ENCODE measurements around the gene AFM. TPM values are rescaled to one million over a fixed set of nuclear protein-coding genes. Genes with fewer than 3 reads are reported as not detected.

Gene AFM
- total and polyA plus RNA-seq, 8 donors = 0.17 TPM; not detected in 7

DNA sequence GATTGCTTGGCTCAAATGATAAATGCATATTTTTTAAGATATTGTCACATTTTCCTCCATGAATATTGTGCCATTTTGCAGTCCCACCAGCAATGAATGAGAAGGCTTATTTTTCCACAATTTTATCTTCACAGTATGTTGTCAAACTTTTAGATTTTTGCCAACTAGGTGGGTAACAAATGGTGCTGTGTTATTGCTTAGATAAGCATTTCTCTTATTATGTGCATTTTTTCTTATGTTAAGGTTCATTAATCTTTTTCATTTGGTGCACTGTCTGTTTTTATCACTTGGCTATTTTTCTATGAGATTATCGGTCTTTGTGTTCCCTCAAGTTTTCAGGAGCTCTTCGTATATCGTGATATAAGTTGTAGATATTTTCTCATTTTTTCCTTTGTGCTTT is 13.4 kb upstream of the AFM start:
- no peaks in the 10 kb centered on the region for H3K9me3 ChIP-seq
- intact Hi-C loops (cut with DNase I) = no loop called here
- H3K27ac ChIP-seq = no peak overlapping the region
- ATAC-seq (no peak), DNase-seq (no peak)
- no peak overlapping the region for H3K4me3 ChIP-seq
- TF ChIP-seq, protein P1, sequence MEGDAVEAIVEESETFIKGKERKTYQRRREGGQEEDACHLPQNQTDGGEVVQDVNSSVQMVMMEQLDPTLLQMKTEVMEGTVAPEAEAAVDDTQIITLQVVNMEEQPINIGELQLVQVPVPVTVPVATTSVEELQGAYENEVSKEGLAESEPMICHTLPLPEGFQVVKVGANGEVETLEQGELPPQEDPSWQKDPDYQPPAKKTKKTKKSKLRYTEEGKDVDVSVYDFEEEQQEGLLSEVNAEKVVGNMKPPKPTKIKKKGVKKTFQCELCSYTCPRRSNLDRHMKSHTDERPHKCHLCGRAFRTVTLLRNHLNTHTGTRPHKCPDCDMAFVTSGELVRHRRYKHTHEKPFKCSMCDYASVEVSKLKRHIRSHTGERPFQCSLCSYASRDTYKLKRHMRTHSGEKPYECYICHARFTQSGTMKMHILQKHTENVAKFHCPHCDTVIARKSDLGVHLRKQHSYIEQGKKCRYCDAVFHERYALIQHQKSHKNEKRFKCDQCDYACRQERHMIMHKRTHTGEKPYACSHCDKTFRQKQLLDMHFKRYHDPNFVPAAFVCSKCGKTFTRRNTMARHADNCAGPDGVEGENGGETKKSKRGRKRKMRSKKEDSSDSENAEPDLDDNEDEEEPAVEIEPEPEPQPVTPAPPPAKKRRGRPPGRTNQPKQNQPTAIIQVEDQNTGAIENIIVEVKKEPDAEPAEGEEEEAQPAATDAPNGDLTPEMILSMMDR (IDR thresholded peaks at IDR 0.05) = no peak
- no peaks in the 10 kb centered on the region for H3K4me1 ChIP-seq
- no peaks in the 10 kb centered on the region for H3K27me3 ChIP-seq
- no peaks in the 10 kb centered on the region for H3K36me3 ChIP-seq

DNA sequence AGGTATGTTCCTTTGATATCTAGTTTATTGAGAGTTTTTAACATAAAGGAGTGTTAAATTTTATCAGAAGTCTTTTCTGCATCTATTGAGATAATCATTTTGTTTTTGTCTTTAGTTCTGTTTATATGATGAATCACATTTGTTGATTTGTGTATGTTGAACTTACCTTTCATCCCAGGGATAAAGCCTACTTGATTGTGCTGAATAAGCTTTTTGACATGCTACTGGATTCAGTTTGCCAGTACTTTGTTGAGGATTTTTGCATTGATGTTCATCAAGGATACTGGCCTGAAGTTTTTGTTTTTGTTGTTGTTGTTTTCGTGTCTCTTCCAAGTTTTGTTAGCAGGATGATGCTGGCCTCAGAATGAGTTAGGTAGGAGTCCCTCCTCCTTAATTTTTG is 10.8 kb upstream of the AFM start:
- DNase-seq = no peak
- Histone ChIP-seq H3K4me1 (no peaks in the 10 kb centered on the region), H3K36me3 (no peaks in the 10 kb centered on the region), H3K27ac (no peak overlapping the region), H3K9me3 (peaks cover 0 to 12% of the 10 kb centered on the region in 2 donors), H3K4me3 (no peak overlapping the region), H3K27me3 (no peaks in the 10 kb centered on the region)
- intact Hi-C loops (cut with DNase I) = no loop called here
- TF ChIP-seq, protein P1 (IDR thresholded peaks at IDR 0.05) = no peak
- no peak for ATAC-seq

DNA sequence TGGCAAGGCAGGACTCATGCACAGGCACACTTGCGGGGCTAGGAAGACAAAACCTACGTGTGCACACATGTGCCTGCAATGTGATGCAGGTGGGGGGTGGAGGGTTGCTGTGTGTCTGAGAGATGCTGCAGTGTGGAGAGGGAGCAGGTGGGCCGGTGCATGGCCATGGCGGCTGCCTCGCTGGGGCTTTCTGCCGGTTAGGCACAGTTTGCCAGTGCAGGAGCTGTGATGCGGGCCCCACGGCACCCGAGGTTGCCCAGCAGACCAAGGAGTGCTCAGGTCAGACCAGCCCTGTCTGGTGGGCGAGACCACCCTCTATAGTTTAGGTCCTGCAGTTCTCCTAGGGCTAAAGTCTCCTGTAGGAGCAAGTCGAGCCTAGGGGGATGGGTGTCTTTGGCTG is 4.4 kb upstream of the AFM start:
- DNase-seq (peak in 1 of 4 donors; percentile 73), ATAC-seq (no peak)
- intact Hi-C loops (cut with DNase I) = no loop called here
- H3K27me3 ChIP-seq = no peaks in the 10 kb centered on the region
- H3K36me3 ChIP-seq = no peaks in the 10 kb centered on the region
- no peak overlapping the region for H3K4me3 ChIP-seq
- H3K4me1 ChIP-seq = no peaks in the 10 kb centered on the region
- H3K27ac ChIP-seq = no peak overlapping the region
- TF ChIP-seq, protein P1 (IDR thresholded peaks at IDR 0.05) = no peak
- peaks cover 0 to 12% of the 10 kb centered on the region in 2 donors for H3K9me3 ChIP-seq

DNA sequence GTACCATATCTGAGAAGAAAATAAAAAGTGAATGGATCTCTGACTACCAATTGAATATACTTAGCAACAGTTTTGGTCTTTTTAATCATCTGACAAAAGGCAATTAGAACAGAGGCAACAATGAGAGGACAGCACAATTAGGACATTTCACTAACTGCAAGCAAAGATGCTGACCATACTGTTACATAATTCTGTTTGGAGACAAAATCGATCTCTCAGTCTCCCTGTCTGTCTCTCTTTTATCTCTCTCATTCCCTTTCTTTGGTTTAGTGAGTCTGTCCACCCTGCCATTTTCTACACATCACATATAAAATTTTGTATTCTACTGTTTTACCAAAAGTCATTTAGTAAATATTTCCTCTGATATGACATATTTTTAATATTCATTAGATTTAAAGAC is 2.2 kb upstream of the AFM start:
- no peak overlapping the region for H3K27ac ChIP-seq
- ATAC-seq (no peak), DNase-seq (no peak)
- no peak overlapping the region for H3K4me3 ChIP-seq
- no peaks in the 10 kb centered on the region for H3K36me3 ChIP-seq
- no peaks in the 10 kb centered on the region for H3K27me3 ChIP-seq
- H3K4me1 ChIP-seq = no peaks in the 10 kb centered on the region
- peaks cover 0 to 5% of the 10 kb centered on the region in 2 donors for H3K9me3 ChIP-seq
- TF ChIP-seq, protein P1 (IDR thresholded peaks at IDR 0.05) = no peak
- intact Hi-C loops (cut with DNase I) = no loop called here

DNA sequence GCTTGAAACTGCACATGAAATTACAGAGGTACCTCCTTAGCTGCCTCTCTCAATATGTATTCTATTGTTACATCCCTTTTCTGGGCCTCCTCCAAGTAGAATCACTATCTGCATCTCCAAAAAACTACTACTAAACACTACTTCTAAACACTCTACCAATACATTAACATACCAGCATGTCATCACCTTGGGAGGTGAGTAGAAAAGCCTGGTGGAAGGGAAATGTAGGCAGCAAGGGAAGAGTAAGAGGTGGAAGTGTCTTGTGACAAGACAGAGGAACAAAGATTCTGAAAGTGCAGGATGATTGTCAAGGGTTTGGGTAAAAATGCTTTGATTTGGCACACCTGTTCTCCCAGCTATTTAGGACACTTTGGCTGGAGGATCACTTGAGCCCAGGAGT is 3.5 kb downstream of the AFM start:
- no peaks in the 10 kb centered on the region for H3K36me3 ChIP-seq
- TF ChIP-seq, protein P1 (IDR thresholded peaks at IDR 0.05) = no peak
- H3K27ac ChIP-seq = no peak overlapping the region
- DNase-seq (no peak), ATAC-seq (no peak)
- no peak overlapping the region for H3K4me3 ChIP-seq
- no peaks in the 10 kb centered on the region for H3K9me3 ChIP-seq
- no peaks in the 10 kb centered on the region for H3K4me1 ChIP-seq
- H3K27me3 ChIP-seq = no peaks in the 10 kb centered on the region
- intact Hi-C loops (cut with DNase I) = no loop called here

All from left lung (tissue), 10 donors.